WTC11 (cell line): ENCODE results near the gene FGFR3.

Source experiments
- AFF4 ChIP-seq: sonication (generic); formaldehyde crosslinking; IDR thresholded peaks from 2 replicates; pipeline ENCODE4 v1.8.1; 2023; ENCODE audit warnings: mild to moderate bottlenecking, missing genetic modification reagents, borderline replicate concordance
- ATF1 ChIP-seq: sonication (generic); formaldehyde crosslinking; IDR thresholded peaks from 2 replicates; pipeline ENCODE4 v1.8.1; 2023; ENCODE audit warnings: mild to moderate bottlenecking, moderate library complexity, missing genetic modification reagents
- CREM ChIP-seq: sonication (generic); formaldehyde crosslinking; IDR thresholded peaks from 2 replicates; pipeline ENCODE4 v1.8.1; 2022; ENCODE audit warnings: mild to moderate bottlenecking, missing genetic modification reagents, moderate library complexity
- ERG ChIP-seq: fragments of 250-450 bp; sonication (Bioruptor Pico); IDR thresholded peaks from 2 replicates; pipeline ENCODE4 v1.8.0; 2021; ENCODE audit warnings: mild to moderate bottlenecking
- JUN ChIP-seq: sonication (generic); formaldehyde crosslinking; IDR thresholded peaks from 2 replicates; pipeline ENCODE4 v1.8.0; 2023; ENCODE audit warnings: mild to moderate bottlenecking, missing genetic modification reagents
- MAX ChIP-seq: sonication (generic); formaldehyde crosslinking; IDR thresholded peaks from 2 replicates; pipeline ENCODE4 v1.8.0; 2022; ENCODE audit warnings: mild to moderate bottlenecking, missing genetic modification reagents
- RELA ChIP-seq: sonication (generic); formaldehyde crosslinking; IDR thresholded peaks from 2 replicates; pipeline ENCODE4 v1.8.1; 2022; ENCODE audit warnings: missing genetic modification reagents, mild to moderate bottlenecking, borderline replicate concordance
- TEAD4 ChIP-seq: sonication (generic); formaldehyde crosslinking; IDR thresholded peaks from 2 replicates; pipeline ENCODE4 v1.8.0; 2022; ENCODE audit warnings: mild to moderate bottlenecking, missing genetic modification reagents
- ZNF121 ChIP-seq: sonication (generic); formaldehyde crosslinking; IDR thresholded peaks from 2 replicates; pipeline ENCODE4 v1.8.0; 2023; ENCODE audit warnings: missing genetic modification reagents
- TF ChIP-seq, protein P1 (sequence below): fragments of 200-600 bp; IDR thresholded peaks from 2 replicates; pipeline ENCODE4 v1.8.0; 2022; ENCODE audit warnings: antibody characterized with exemption
- TF ChIP-seq, protein P2 (sequence below): sonication (generic); formaldehyde crosslinking; IDR thresholded peaks from 2 replicates; pipeline ENCODE4 v1.8.0; 2023; ENCODE audit warnings: missing genetic modification reagents, mild to moderate bottlenecking, borderline replicate concordance
- TF ChIP-seq, protein P3 (sequence below): sonication (generic); formaldehyde crosslinking; IDR thresholded peaks from 2 replicates; pipeline ENCODE4 v1.8.1; 2023; ENCODE audit warnings: mild to moderate bottlenecking, missing genetic modification reagents, moderate library complexity
- TF ChIP-seq, protein P4 (sequence below): sonication (generic); formaldehyde crosslinking; conservative IDR thresholded peaks from 2 replicates; pipeline ENCODE4 v1.8.1; 2022; ENCODE audit warnings: mild to moderate bottlenecking, missing genetic modification reagents
- TF ChIP-seq, protein P5 (sequence below): sonication (generic); formaldehyde crosslinking; IDR thresholded peaks from 2 replicates; pipeline ENCODE4 v1.8.0; 2022; ENCODE audit warnings: mild to moderate bottlenecking, missing genetic modification reagents

DNA sequence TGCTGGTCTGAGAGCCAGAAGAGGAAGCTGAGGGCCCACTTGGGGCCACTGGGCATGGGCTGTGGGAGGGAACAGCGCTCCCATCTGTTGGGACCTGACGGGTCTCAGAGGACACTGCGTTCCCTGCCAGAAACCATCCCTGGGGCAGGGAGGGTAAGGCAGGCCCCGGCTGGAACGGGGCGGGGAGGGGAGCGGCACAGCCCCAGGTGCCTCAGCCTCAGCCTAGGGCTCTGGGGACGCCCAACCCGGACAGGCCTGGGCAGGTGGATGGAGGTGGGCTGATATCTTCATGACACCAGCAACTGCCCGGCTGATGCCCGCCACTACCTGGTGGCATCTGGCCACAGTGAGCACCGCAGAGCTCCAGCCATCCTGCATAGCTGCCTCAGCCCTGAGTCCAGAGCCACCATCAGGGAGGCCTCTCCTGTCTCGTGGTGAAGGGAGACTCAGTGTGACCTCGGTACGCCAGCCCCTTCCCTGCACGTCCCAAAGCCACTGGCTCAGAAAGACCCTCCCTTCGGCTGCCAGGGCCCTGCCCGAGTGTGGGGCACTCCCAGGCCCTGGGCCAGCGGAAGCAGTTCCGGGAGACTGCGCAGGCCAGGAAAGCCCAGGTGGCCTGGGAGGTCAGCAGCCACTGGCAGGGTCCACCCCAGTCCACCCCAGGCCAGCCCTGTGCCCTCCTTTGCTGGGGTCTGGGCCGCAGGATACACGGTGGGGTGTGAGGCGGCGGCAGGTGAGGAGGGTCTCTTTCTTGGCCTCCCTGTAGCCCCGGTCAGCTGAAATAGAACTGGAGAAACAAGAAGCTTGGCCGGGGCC lies 34.6 kb upstream of the FGFR3 start:
- TF ChIP-seq, protein P1, sequence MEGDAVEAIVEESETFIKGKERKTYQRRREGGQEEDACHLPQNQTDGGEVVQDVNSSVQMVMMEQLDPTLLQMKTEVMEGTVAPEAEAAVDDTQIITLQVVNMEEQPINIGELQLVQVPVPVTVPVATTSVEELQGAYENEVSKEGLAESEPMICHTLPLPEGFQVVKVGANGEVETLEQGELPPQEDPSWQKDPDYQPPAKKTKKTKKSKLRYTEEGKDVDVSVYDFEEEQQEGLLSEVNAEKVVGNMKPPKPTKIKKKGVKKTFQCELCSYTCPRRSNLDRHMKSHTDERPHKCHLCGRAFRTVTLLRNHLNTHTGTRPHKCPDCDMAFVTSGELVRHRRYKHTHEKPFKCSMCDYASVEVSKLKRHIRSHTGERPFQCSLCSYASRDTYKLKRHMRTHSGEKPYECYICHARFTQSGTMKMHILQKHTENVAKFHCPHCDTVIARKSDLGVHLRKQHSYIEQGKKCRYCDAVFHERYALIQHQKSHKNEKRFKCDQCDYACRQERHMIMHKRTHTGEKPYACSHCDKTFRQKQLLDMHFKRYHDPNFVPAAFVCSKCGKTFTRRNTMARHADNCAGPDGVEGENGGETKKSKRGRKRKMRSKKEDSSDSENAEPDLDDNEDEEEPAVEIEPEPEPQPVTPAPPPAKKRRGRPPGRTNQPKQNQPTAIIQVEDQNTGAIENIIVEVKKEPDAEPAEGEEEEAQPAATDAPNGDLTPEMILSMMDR = no peak
- TF ChIP-seq, protein P2, sequence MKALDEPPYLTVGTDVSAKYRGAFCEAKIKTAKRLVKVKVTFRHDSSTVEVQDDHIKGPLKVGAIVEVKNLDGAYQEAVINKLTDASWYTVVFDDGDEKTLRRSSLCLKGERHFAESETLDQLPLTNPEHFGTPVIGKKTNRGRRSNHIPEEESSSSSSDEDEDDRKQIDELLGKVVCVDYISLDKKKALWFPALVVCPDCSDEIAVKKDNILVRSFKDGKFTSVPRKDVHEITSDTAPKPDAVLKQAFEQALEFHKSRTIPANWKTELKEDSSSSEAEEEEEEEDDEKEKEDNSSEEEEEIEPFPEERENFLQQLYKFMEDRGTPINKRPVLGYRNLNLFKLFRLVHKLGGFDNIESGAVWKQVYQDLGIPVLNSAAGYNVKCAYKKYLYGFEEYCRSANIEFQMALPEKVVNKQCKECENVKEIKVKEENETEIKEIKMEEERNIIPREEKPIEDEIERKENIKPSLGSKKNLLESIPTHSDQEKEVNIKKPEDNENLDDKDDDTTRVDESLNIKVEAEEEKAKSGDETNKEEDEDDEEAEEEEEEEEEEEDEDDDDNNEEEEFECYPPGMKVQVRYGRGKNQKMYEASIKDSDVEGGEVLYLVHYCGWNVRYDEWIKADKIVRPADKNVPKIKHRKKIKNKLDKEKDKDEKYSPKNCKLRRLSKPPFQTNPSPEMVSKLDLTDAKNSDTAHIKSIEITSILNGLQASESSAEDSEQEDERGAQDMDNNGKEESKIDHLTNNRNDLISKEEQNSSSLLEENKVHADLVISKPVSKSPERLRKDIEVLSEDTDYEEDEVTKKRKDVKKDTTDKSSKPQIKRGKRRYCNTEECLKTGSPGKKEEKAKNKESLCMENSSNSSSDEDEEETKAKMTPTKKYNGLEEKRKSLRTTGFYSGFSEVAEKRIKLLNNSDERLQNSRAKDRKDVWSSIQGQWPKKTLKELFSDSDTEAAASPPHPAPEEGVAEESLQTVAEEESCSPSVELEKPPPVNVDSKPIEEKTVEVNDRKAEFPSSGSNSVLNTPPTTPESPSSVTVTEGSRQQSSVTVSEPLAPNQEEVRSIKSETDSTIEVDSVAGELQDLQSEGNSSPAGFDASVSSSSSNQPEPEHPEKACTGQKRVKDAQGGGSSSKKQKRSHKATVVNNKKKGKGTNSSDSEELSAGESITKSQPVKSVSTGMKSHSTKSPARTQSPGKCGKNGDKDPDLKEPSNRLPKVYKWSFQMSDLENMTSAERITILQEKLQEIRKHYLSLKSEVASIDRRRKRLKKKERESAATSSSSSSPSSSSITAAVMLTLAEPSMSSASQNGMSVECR (CRISPR knock-in tag) = no peak
- TF ChIP-seq ERG (CRISPR knock-in tag) (no peak), ATF1 (CRISPR knock-in tag) (no peak), AFF4 (CRISPR knock-in tag) (no peak), MAX (no peak), ZNF121 (CRISPR knock-in tag) (no peak), JUN (CRISPR knock-in tag) (no peak), CREM (CRISPR knock-in tag) (no peak), TEAD4 (CRISPR knock-in tag) (no peak), RELA (CRISPR knock-in tag) (no peak)
- TF ChIP-seq, protein P3, sequence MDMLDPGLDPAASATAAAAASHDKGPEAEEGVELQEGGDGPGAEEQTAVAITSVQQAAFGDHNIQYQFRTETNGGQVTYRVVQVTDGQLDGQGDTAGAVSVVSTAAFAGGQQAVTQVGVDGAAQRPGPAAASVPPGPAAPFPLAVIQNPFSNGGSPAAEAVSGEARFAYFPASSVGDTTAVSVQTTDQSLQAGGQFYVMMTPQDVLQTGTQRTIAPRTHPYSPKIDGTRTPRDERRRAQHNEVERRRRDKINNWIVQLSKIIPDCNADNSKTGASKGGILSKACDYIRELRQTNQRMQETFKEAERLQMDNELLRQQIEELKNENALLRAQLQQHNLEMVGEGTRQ (CRISPR knock-in tag) = no peak
- TF ChIP-seq, protein P4, sequence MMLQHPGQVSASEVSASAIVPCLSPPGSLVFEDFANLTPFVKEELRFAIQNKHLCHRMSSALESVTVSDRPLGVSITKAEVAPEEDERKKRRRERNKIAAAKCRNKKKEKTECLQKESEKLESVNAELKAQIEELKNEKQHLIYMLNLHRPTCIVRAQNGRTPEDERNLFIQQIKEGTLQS = no peak
- TF ChIP-seq, protein P5, sequence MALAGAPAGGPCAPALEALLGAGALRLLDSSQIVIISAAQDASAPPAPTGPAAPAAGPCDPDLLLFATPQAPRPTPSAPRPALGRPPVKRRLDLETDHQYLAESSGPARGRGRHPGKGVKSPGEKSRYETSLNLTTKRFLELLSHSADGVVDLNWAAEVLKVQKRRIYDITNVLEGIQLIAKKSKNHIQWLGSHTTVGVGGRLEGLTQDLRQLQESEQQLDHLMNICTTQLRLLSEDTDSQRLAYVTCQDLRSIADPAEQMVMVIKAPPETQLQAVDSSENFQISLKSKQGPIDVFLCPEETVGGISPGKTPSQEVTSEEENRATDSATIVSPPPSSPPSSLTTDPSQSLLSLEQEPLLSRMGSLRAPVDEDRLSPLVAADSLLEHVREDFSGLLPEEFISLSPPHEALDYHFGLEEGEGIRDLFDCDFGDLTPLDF (CRISPR knock-in tag) = no peak
